ENCODE measurements around the gene TNRC6B.
A peak's percentile ranks its signal among the peaks of the same experiment; 100 is the strongest.

The TNRC6B gene

DNA sequence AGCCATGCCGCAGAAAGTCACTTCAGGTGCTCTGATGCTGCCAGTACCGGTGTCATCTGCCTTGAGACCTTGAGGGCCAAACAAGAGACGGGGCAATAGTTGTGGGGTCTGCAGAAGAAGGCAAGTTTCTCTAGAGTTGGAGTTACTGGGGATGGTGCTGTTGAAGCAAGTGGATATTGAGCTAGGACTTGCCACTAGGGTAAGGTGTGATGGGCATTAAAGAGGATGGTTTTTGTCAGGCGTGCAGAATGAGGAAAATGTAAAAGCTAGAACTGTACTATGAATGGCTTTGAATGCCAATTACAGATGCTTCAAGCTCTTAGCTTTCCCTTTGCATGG is 61.6 kb downstream of the TNRC6B start:
- Mint-ChIP-seq H3K4me3 (peak overlapping the region; percentile 37), H3K9me3 (no peaks in the 10 kb centered on the region)

DNA sequence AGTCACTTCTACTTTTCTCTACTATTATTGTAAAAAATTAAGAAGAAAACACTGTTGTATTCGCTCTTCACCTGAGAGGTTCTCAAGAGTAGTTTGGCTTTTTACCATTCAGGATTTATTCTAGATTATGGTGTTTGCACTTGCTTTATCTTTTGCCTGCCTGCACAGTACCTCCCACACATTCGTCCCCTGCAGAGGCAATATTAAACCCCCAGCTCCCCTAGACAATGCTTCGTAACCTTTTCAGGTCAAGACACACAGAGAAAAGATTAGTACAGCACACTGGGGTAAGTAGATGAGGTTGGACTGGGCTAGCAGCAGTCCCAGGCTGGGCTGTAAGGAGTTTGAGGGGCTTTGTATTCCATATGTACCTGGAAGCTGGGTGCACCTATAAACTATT is 62.4 kb downstream of the TNRC6B start:
- H3K36me3 Mint-ChIP-seq: no peaks in the 10 kb centered on the region
- H3K27ac Mint-ChIP-seq: peak overlapping the region; percentile 65
- no peaks in the 10 kb centered on the region for H3K27me3 Mint-ChIP-seq
- no peaks in the 10 kb centered on the region for H3K9me3 Mint-ChIP-seq
- H3K4me3 Mint-ChIP-seq: no peak overlapping the region
- H3K4me1 Mint-ChIP-seq: peaks cover 95% of the 10 kb centered on the region

More for the DNA sequence above, 61.6 kb downstream of the TNRC6B start:
- Mint-ChIP-seq H3K36me3 (no peaks in the 10 kb centered on the region), H3K27ac (peak overlapping the region; percentile 85), H3K4me1 (peaks cover 96% of the 10 kb centered on the region), H3K27me3 (no peaks in the 10 kb centered on the region)

DNA sequence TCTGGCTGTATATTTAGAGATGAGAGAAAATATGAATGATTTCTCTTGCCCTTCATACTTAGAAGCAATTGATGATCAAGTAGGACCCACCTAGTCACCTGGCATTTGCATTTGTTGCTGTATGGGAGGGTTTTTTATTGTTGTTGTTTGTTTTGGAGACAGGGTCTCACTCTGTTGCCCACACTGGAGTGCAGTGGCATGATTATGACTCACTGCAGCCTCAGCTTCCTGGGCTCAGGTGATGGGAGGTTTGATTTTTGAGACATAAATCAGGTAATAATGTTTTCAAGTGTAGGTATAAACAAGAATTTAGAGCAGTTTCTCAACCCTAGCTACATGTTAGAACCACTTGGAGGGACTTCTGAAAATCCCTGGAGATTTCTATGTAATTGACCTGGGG is 63.0 kb downstream of the TNRC6B start:
- Mint-ChIP-seq H3K27ac (peak overlapping the region; percentile 87), H3K9me3 (no peaks in the 10 kb centered on the region), H3K36me3 (no peaks in the 10 kb centered on the region), H3K4me3 (peak overlapping the region; percentile 43), H3K27me3 (no peaks in the 10 kb centered on the region), H3K4me1 (peaks cover 93% of the 10 kb centered on the region)

GRCh38 chr22:40241200-40241763 is 63.6 kb downstream of the TNRC6B start:
- H3K4me3 Mint-ChIP-seq: peak overlapping the region; percentile 43
- H3K9me3 Mint-ChIP-seq: no peaks in the 10 kb centered on the region
- peak overlapping the region; percentile 87 for H3K27ac Mint-ChIP-seq
- no peaks in the 10 kb centered on the region for H3K27me3 Mint-ChIP-seq
- no peaks in the 10 kb centered on the region for H3K36me3 Mint-ChIP-seq
- peaks cover 93% of the 10 kb centered on the region for H3K4me1 Mint-ChIP-seq

- H3K27ac Mint-ChIP-seq: peak overlapping the region; percentile 89
- H3K4me3 Mint-ChIP-seq: peak overlapping the region; percentile 33
- H3K4me1 Mint-ChIP-seq: peaks cover 91% of the 10 kb centered on the region
- peaks cover 6% of the 10 kb centered on the region for H3K36me3 Mint-ChIP-seq
- H3K9me3 Mint-ChIP-seq: no peaks in the 10 kb centered on the region
- no peaks in the 10 kb centered on the region for H3K27me3 Mint-ChIP-seq
Observed at GRCh38 chr22:40243891-40244290, 66.2 kb downstream of the TNRC6B start.

DNA sequence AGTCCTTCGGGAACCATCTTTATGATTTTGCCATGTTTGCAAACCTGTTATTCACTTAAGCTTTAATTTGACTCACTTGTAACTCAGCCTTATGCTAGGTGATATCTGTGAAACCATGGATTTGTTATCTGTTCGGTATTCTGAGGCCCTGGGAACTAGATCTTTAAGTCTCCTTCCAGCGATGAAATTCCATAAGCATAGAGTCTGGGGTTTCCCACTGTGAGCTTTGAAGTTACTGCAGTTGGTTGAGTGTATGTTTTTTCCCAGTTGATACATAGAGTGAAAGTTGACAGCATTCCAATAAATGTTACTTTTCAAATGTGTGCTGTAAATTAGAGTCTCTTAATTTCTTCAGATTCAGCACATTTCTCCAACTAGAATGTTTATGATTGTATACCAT is 66.9 kb downstream of the TNRC6B start:
- Mint-ChIP-seq H3K9me3 (no peaks in the 10 kb centered on the region), H3K27me3 (no peaks in the 10 kb centered on the region), H3K36me3 (peaks cover 6% of the 10 kb centered on the region), H3K27ac (peak overlapping the region; percentile 47), H3K4me1 (peaks cover 91% of the 10 kb centered on the region), H3K4me3 (no peak overlapping the region)

DNA sequence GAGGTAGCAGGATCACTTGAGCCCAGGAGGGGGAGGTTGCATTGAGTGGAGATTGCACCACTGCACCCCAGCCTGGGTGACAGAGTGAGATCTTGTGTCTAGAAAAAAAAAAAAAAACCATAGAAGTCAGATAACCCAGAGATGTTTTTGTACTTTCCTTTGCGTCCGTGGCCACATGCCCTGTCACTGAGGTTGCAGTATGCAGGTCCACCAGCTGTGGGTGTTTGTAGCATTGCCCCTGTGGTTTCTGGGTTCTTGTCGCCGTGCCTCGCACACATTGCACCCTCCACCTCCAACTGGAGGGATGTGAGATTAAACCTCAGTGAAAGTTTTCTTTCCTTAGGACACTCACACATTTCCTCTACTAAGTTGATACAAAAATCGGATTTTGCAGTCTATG is 70.3 kb downstream of the TNRC6B start:
- H3K4me3 Mint-ChIP-seq: peak overlapping the region; percentile 21
- no peaks in the 10 kb centered on the region for H3K9me3 Mint-ChIP-seq
- peaks cover 82% of the 10 kb centered on the region for H3K4me1 Mint-ChIP-seq
- H3K27me3 Mint-ChIP-seq: no peaks in the 10 kb centered on the region
- peak overlapping the region; percentile 84 for H3K27ac Mint-ChIP-seq
- peaks cover 10% of the 10 kb centered on the region for H3K36me3 Mint-ChIP-seq

GRCh38 chr22:40249286-40249685 is 71.6 kb downstream of the TNRC6B start:
- Mint-ChIP-seq H3K27ac (peak overlapping the region; percentile 30), H3K27me3 (no peaks in the 10 kb centered on the region), H3K4me3 (no peak overlapping the region), H3K36me3 (peaks cover 12% of the 10 kb centered on the region), H3K9me3 (no peaks in the 10 kb centered on the region), H3K4me1 (peaks cover 83% of the 10 kb centered on the region)

DNA sequence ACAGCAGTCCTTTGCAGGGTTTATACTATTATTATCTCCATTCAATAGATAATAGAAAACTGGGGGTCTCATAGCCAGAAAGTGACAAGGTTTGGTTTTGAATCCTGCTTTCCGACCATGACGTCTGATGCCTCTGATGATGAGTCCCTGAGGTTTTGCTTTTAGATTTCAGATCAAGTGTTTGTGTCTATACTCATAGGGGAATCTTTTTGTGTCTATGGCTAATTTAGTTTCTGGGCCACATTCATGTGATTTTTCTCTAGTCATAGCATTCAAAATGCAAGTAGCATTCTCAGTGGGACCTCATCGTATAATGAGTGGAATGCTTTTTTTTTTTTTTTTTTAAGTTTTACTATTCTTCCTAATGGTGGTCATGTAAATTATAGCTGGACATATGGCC is 72.9 kb downstream of the TNRC6B start:
- Mint-ChIP-seq H3K4me1 (peaks cover 83% of the 10 kb centered on the region), H3K4me3 (no peak overlapping the region), H3K9me3 (no peaks in the 10 kb centered on the region), H3K27ac (peak overlapping the region; percentile 66), H3K36me3 (peaks cover 12% of the 10 kb centered on the region), H3K27me3 (no peaks in the 10 kb centered on the region)

- Mint-ChIP-seq H3K4me1 (peaks cover 83% of the 10 kb centered on the region), H3K27ac (peak overlapping the region; percentile 66), H3K9me3 (no peaks in the 10 kb centered on the region), H3K4me3 (peak overlapping the region; percentile 1), H3K27me3 (no peaks in the 10 kb centered on the region), H3K36me3 (peaks cover 12% of the 10 kb centered on the region)
Observed at GRCh38 chr22:40251106-40251505, 73.4 kb downstream of the TNRC6B start.

DNA sequence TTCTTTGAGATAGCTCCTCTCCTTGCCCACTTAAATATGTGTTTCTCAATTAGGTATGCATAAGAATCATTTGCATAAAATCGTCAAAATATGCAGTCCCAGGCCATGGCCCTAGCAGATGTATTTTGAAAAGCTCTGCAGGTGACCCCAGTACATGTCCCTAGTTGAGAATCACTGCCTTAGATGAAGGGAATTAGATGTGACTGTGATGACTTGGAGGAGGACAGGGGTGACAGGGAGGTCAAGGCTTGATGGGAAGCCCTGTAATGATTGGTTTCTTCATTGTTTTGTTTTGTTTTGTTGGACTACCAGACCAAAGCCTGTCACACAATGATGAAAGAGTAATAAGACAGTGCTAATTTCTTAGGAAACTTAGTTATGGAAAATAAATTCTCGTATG is 74.4 kb downstream of the TNRC6B start:
- Mint-ChIP-seq H3K36me3 (peaks cover 11% of the 10 kb centered on the region), H3K27me3 (no peaks in the 10 kb centered on the region), H3K4me3 (no peak overlapping the region), H3K27ac (peak overlapping the region; percentile 3), H3K9me3 (no peaks in the 10 kb centered on the region), H3K4me1 (peaks cover 84% of the 10 kb centered on the region)

- peaks cover 12% of the 10 kb centered on the region for H3K36me3 Mint-ChIP-seq
- H3K27me3 Mint-ChIP-seq: no peaks in the 10 kb centered on the region
- peak overlapping the region; percentile 76 for H3K27ac Mint-ChIP-seq
- no peaks in the 10 kb centered on the region for H3K9me3 Mint-ChIP-seq
- peaks cover 69% of the 10 kb centered on the region for H3K4me1 Mint-ChIP-seq
- H3K4me3 Mint-ChIP-seq: no peak overlapping the region
Observed at GRCh38 chr22:40256516-40256915, 78.8 kb downstream of the TNRC6B start.

- Mint-ChIP-seq H3K27me3 (no peaks in the 10 kb centered on the region), H3K4me1 (peaks cover 70% of the 10 kb centered on the region), H3K4me3 (peak overlapping the region; percentile 12), H3K9me3 (no peaks in the 10 kb centered on the region), H3K27ac (peak overlapping the region; percentile 48), H3K36me3 (peaks cover 12% of the 10 kb centered on the region)
Observed at GRCh38 chr22:40258017-40258416, 80.3 kb downstream of the TNRC6B start.

GRCh38 chr22:40258501-40258915 is 80.8 kb downstream of the TNRC6B start:
- H3K9me3 Mint-ChIP-seq: no peaks in the 10 kb centered on the region
- H3K36me3 Mint-ChIP-seq: peaks cover 10% of the 10 kb centered on the region
- H3K4me1 Mint-ChIP-seq: peaks cover 70% of the 10 kb centered on the region
- H3K27ac Mint-ChIP-seq: peak overlapping the region; percentile 48
- peak overlapping the region; percentile 12 for H3K4me3 Mint-ChIP-seq
- no peaks in the 10 kb centered on the region for H3K27me3 Mint-ChIP-seq

DNA sequence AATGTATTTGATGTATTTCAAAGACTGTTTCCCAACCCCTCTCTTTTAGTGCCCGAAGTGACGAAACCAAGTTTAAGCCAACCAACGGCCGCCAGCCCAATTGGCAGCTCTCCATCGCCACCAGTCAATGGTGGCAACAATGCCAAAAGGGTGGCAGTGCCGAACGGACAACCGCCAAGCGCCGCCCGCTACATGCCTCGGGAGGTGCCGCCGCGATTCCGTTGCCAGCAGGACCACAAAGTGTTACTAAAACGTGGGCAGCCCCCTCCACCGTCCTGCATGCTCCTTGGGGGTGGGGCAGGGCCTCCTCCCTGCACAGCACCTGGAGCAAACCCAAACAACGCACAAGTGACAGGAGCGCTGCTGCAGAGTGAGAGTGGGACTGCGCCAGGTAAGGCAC is 84.1 kb downstream of the TNRC6B start:
- Mint-ChIP-seq H3K4me1 (peaks cover 75% of the 10 kb centered on the region), H3K36me3 (peaks cover 31% of the 10 kb centered on the region), H3K9me3 (no peaks in the 10 kb centered on the region), H3K4me3 (no peak overlapping the region), H3K27ac (no peak overlapping the region), H3K27me3 (no peaks in the 10 kb centered on the region)

GRCh38 chr22:40263191-40263590 is 85.5 kb downstream of the TNRC6B start:
- H3K9me3 Mint-ChIP-seq: no peaks in the 10 kb centered on the region
- peaks cover 29% of the 10 kb centered on the region for H3K36me3 Mint-ChIP-seq
- H3K27ac Mint-ChIP-seq: no peak overlapping the region
- H3K4me1 Mint-ChIP-seq: peaks cover 70% of the 10 kb centered on the region
- no peak overlapping the region for H3K4me3 Mint-ChIP-seq
- H3K27me3 Mint-ChIP-seq: no peaks in the 10 kb centered on the region

DNA sequence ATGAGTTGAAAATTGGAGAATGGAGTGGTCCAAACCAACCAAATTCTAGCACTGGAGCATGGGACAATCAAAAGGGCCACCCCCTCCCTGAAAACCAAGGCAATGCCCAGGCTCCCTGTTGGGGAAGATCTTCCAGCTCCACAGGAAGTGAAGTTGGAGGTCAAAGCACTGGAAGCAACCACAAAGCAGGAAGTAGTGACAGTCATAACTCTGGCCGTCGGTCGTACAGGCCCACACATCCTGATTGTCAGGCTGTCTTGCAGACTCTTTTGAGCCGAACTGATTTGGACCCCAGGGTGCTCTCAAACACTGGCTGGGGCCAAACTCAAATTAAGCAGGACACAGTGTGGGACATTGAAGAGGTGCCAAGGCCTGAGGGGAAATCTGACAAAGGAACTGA is 88.1 kb downstream of the TNRC6B start:
- Mint-ChIP-seq H3K36me3 (peaks cover 24% of the 10 kb centered on the region), H3K9me3 (no peaks in the 10 kb centered on the region), H3K4me1 (peaks cover 51% of the 10 kb centered on the region), H3K27ac (peak overlapping the region; percentile 90), H3K4me3 (peak overlapping the region; percentile 38), H3K27me3 (no peaks in the 10 kb centered on the region)

All from activated naive CD4-positive, alpha-beta T cell treated with anti-CD3 and anti-CD28 coated beads, Interleukin-2, amount 50 U/mL, for 24 hours (primary cell).